Epithelial cell of proximal tubule (primary cell): ENCODE data around the gene PIGO. TPM values are rescaled to one million over a fixed set of nuclear protein-coding genes. Genes with fewer than 3 reads are reported as not detected.

Experiments used
- DNase-seq: peaks from one replicate; pipeline ENCODE4 v3.0.0-alpha.2; 2011; ENCODE audit warnings: low read depth
- H3K4me3 ChIP-seq: 2 replicates; pipeline ENCODE4 v1.5.1; 2011; ENCODE audit warnings: low read depth, mild to moderate bottlenecking, low read length
- total RNA-seq: library from RNA; depleted of rRNA; stranded (reverse); fragments of >200 nt; gene quantifications from 2 replicates; pipeline ENCODE4 v1.2.3, GENCODE V29; 2015
- TF ChIP-seq, protein P1 (sequence below): conservative IDR thresholded peaks from 2 replicates; pipeline ENCODE4 v1.5.1; 2012; ENCODE audit warnings: low read depth, mild to moderate bottlenecking, low read length

PIGO gene
- total RNA-seq, 1 donor from 2014 or later = 18.6 TPM

DNA sequence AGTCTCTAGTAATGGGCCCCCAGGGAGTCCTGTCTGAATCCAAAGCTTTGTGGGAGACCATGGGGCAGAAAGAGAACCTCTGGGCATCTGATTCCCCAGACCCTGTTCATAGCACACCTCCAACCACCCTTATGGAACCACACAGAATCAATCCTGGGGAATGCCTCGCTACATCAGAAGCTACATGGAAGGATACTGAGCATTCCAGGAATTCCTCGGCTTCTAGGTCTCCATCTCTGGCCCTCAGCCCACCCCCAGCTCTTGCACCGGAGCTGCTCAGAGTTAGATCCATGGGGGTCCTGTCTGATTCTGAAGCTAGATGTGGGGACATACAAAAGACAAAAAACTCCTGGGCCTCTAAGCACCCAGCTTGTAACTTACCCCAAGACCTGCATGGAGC, 52.3 kb downstream of the PIGO start:
- no peak for DNase-seq
- H3K4me3 ChIP-seq = no peak overlapping the region
- TF ChIP-seq, protein P1, sequence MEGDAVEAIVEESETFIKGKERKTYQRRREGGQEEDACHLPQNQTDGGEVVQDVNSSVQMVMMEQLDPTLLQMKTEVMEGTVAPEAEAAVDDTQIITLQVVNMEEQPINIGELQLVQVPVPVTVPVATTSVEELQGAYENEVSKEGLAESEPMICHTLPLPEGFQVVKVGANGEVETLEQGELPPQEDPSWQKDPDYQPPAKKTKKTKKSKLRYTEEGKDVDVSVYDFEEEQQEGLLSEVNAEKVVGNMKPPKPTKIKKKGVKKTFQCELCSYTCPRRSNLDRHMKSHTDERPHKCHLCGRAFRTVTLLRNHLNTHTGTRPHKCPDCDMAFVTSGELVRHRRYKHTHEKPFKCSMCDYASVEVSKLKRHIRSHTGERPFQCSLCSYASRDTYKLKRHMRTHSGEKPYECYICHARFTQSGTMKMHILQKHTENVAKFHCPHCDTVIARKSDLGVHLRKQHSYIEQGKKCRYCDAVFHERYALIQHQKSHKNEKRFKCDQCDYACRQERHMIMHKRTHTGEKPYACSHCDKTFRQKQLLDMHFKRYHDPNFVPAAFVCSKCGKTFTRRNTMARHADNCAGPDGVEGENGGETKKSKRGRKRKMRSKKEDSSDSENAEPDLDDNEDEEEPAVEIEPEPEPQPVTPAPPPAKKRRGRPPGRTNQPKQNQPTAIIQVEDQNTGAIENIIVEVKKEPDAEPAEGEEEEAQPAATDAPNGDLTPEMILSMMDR = no peak

DNA sequence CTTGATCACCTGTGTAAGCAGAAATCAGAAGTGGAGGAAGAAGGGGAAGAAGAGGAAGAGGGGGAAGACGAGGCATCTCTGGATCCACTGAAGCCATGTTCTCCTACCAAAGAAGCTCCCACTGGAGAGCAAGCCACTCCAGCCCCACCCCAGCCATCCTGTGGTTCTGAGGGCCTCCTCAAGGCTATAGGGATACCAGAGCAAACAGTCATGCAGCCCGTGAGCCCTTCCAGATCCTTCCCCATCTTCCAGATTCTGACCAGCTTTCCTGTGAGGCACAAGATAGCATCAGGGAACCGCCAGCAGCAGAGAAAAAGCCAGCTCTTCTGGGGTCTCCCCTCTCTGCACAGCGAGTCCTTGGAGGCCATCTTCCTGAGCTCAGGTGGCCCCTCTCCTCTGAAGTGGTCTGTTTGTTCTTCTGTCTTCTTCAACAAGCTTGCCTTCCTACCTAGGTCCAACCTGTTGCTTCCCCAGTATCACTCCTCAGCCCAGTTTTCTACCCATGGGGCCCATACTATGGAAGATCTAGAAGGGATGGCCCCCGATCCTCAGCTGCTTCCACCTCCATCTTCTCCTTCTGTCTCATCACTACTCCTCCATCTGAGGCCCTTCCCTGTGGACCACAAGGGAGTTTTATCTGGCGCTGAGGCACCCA, 53.4 kb downstream of the PIGO start:
- no peak overlapping the region for H3K4me3 ChIP-seq
- no peak for DNase-seq
- TF ChIP-seq, protein P1 = no peak

DNA sequence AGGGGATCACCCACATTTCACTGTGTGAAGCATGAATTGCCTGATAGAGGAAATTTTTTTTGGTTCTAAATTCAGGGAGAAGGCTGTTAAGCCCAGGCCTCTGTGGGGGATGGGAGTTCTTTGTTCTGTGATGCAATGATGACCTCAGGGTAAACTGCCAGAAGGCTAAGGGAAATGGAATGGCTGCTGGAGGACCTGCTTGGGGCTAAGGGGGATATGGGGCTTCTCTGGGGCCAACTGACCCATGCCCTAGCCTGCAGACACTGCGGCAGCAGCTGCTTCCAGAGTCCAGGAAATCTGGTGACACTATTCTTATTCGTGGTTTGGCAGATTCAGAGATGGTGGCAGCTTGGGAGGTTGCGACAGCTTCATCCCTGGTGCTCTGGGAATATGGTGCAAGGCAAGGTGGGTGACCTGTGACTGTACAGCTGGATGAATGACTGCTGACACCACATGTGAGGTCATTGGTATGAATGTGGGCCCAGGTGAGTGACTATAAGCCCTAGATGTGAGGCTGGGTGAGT, 54.2 kb downstream of the PIGO start:
- TF ChIP-seq, protein P1 = no peak
- no peak for DNase-seq
- no peak overlapping the region for H3K4me3 ChIP-seq

Other genes with a start within 250 kb of the PIGO start
- gene PHF24, start 138.3 kb downstream of the PIGO start, total RNA-seq = 0.12 TPM in 1 of 2 replicates, not detected in the other
- gene DNAJB5, start 106.8 kb downstream of the PIGO start, total RNA-seq = 11.1 and 20.2 TPM in 2 replicates
- gene VCP, start 24.0 kb downstream of the PIGO start, total RNA-seq = 244 and 371 TPM in 2 replicates
- gene FANCG, start 16.6 kb downstream of the PIGO start, total RNA-seq = 47.3 and 60.3 TPM in 2 replicates
- gene STOML2, start 6.5 kb upstream of the PIGO start, total RNA-seq = 201 and 268 TPM in 2 replicates
- 14.0 and 27.7 TPM in 2 replicates for gene ATOSB, start 19.3 kb upstream of the PIGO start, total RNA-seq
- 19.1 and 19.6 TPM in 2 replicates for gene UNC13B, start 65.4 kb upstream of the PIGO start, total RNA-seq